Measurements from ENCODE around the gene RIPK4. TPM values are rescaled to one million over a fixed set of nuclear protein-coding genes. Genes with fewer than 3 reads are reported as not detected.

RIPK4 gene
- total RNA-seq, 1 experiment from 2014 or later: 252 TPM

GRCh38 chr21:41709166-41709565 lies 57.7 kb downstream of the RIPK4 start:
- H3K9ac ChIP-seq (ENCODE audit: low read length): no peak overlapping the region
- BruUV-seq (replicated peaks): no TSS peak

DNA sequence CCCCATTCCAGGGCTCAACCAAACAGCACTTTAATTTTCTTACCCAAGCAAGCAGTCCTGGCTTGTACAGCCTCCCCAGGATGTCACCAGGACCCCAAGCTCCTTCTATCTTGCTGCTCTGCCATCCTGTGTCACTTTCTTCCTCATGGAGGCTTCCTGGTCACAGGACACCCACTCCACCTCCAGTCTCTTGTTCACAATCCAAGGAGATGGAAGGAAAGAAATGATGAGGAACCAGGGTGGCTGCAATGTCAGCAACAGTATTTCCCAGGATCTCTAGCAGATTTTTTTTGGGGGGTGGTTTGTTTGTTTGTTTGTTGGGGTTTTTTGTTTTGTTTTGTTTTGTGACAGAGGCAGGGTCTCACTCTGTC lies 58.9 kb downstream of the RIPK4 start:
- intact Hi-C loops (cut with micrococcal nuclease): no loop called here
- BruUV-seq (replicated peaks): no TSS peak
- H3K4me3 ChIP-seq (ENCODE audit: low read length): no peak overlapping the region
- no peaks in the 10 kb centered on the region for H3K9me3 ChIP-seq (ENCODE audit: low read length)
- CTCF ChIA-PET: interaction anchor here (0.6 kb wide), 1 partner anchor 95 kb away, joined by 4 read pairs; no protein-coding TSS in a partner anchor
- TF ChIP-seq EZH2 (IDR thresholded peaks at IDR 0.05; ENCODE audit: low read length, unreplicated experiment) (no peak), CTCF (conservative IDR thresholded peaks at IDR 0.05; ENCODE audit: low read depth, low read length) (no peak), EZH2phosphoT487 (IDR thresholded peaks at IDR 0.05; ENCODE audit: borderline replicate concordance, low read length) (no peak)
- H3K36me3 ChIP-seq (ENCODE audit: low read depth, low read length): no peaks in the 10 kb centered on the region
- H3K27me3 ChIP-seq (ENCODE audit: low read length): no peaks in the 10 kb centered on the region
- no peak for ATAC-seq
- H3K27ac ChIP-seq (ENCODE audit: low read length): peak overlapping the region; percentile 97
- POLR2A ChIA-PET (ENCODE audit: unreplicated experiment): interaction anchor here (0.7 kb wide), 1 partner anchor 32 kb away, joined by 3 read pairs; no protein-coding TSS in a partner anchor
- peak overlapping the region; percentile 42; the same call in 1 of the 2 replicates for H2AFZ ChIP-seq (ENCODE audit: low read length)
- DNase-seq: no peak
- H3K9me2 ChIP-seq (replicated peaks; ENCODE audit: low read length): no peaks in the 10 kb centered on the region
- H4K20me1 ChIP-seq (ENCODE audit: low read length): no peaks in the 10 kb centered on the region
- H3K9ac ChIP-seq (ENCODE audit: low read length): peak overlapping the region; percentile 60
- H3K4me2 ChIP-seq (ENCODE audit: low read length): peak overlapping the region; percentile 65
- H3K4me1 ChIP-seq (ENCODE audit: insufficient read depth, low read length): peaks cover 50% of the 10 kb centered on the region
- H3F3A ChIP-seq (ENCODE audit: low read length, unreplicated experiment): no peaks in the 10 kb centered on the region
- 0 out of 2 replicates have a peak, but pooled peaks cover 4% of the 10 kb centered on the region for H3K79me2 ChIP-seq (ENCODE audit: low read length)

More at GRCh38 chr21:41709166-41709565, 57.7 kb downstream of the RIPK4 start:
- Histone ChIP-seq H3K9me3 (ENCODE audit: low read length) (no peaks in the 10 kb centered on the region), H3K36me3 (ENCODE audit: low read depth, low read length) (no peaks in the 10 kb centered on the region), H3K4me1 (ENCODE audit: insufficient read depth, low read length) (peaks cover 40% of the 10 kb centered on the region), H3F3A (ENCODE audit: low read length, unreplicated experiment) (no peaks in the 10 kb centered on the region), H3K9me2 (replicated peaks; ENCODE audit: low read length) (no peaks in the 10 kb centered on the region), H3K27me3 (ENCODE audit: low read length) (no peaks in the 10 kb centered on the region), H3K4me2 (ENCODE audit: low read length) (no peak overlapping the region), H2AFZ (ENCODE audit: low read length) (no peak overlapping the region), H3K79me2 (ENCODE audit: low read length) (0 out of 2 replicates have a peak, but pooled peaks cover 4% of the 10 kb centered on the region), H3K4me3 (ENCODE audit: low read length) (no peak overlapping the region), H4K20me1 (ENCODE audit: low read length) (no peaks in the 10 kb centered on the region), H3K27ac (ENCODE audit: low read length) (no peak overlapping the region)
- DNase-seq: no peak
- CTCF ChIA-PET: no interaction called here
- TF ChIP-seq CTCF (conservative IDR thresholded peaks at IDR 0.05; ENCODE audit: low read depth, low read length) (no peak), EZH2phosphoT487 (IDR thresholded peaks at IDR 0.05; ENCODE audit: borderline replicate concordance, low read length) (no peak), EZH2 (IDR thresholded peaks at IDR 0.05; ENCODE audit: low read length, unreplicated experiment) (no peak)
- ATAC-seq: no peak
- intact Hi-C loops (cut with micrococcal nuclease): no loop called here
- POLR2A ChIA-PET (ENCODE audit: unreplicated experiment): no interaction called here

- no peaks in the 10 kb centered on the region for H3F3A ChIP-seq (ENCODE audit: low read length, unreplicated experiment)
- intact Hi-C loops (cut with micrococcal nuclease): no loop called here
- H4K20me1 ChIP-seq (ENCODE audit: low read length): no peaks in the 10 kb centered on the region
- H3K4me2 ChIP-seq (ENCODE audit: low read length): peak overlapping the region; percentile 65
- no peaks in the 10 kb centered on the region for H3K36me3 ChIP-seq (ENCODE audit: low read depth, low read length)
- H2AFZ ChIP-seq (ENCODE audit: low read length): peak overlapping the region; percentile 42; the same call in 1 of the 2 replicates
- POLR2A ChIA-PET (ENCODE audit: unreplicated experiment): interaction anchor here (0.7 kb wide), 1 partner anchor 33 kb away, joined by 3 read pairs; no protein-coding TSS in a partner anchor
- H3K9me2 ChIP-seq (replicated peaks; ENCODE audit: low read length): no peaks in the 10 kb centered on the region
- H3K79me2 ChIP-seq (ENCODE audit: low read length): 0 out of 2 replicates have a peak, but pooled peaks cover 4% of the 10 kb centered on the region
- CTCF ChIA-PET: interaction anchor here (0.6 to 0.7 kb wide), 3 partner anchors 94 to 1055 kb away, joined by 3 to 4 read pairs (median 4); no protein-coding TSS in a partner anchor
- BruUV-seq (replicated peaks): no TSS peak
- no peaks in the 10 kb centered on the region for H3K9me3 ChIP-seq (ENCODE audit: low read length)
- ATAC-seq (peak; percentile 76), DNase-seq (peak; percentile 84)
- no peak for TF ChIP-seq EZH2 (IDR thresholded peaks at IDR 0.05; ENCODE audit: low read length, unreplicated experiment)
- H3K4me1 ChIP-seq (ENCODE audit: insufficient read depth, low read length): peaks cover 52% of the 10 kb centered on the region
- H3K9ac ChIP-seq (ENCODE audit: low read length): peak overlapping the region; percentile 60
- peak overlapping the region; percentile 97 for H3K27ac ChIP-seq (ENCODE audit: low read length)
- no peaks in the 10 kb centered on the region for H3K27me3 ChIP-seq (ENCODE audit: low read length)
- H3K4me3 ChIP-seq (ENCODE audit: low read length): no peak overlapping the region
These were observed 59.5 kb downstream of the RIPK4 start for GRCh38 chr21:41707231-41707959.
